NCI-H128 (cell line): ENCODE results near the gene NAB1.
A peak's percentile ranks its signal among the peaks of the same experiment; 100 is the strongest.

Experiments used
- DNase-seq: peaks from one replicate; lab custom pipeline; 2025; ENCODE audit not compliant: unreplicated experiment; lab: John Stamatoyannopoulos, UW

The NAB1 gene

GRCh38 chr2:190637281-190637734 is 11.6 kb upstream of the NAB1 start:
- DNase-seq, result no peak

GRCh38 chr2:190637903-190638618 is 10.8 kb upstream of the NAB1 start:
- no peak for DNase-seq

- no peak for DNase-seq
Measured at GRCh38 chr2:190640117-190640516, 8.8 kb upstream of the NAB1 start.

GRCh38 chr2:190641469-190641868 is 7.4 kb upstream of the NAB1 start:
- DNase-seq, result no peak

- no peak for DNase-seq
Measured at GRCh38 chr2:190646780-190647522, 1.9 kb upstream of the NAB1 start.

- DNase-seq, result peak; percentile 38
Measured at GRCh38 chr2:190648289-190649034, 421 bp upstream of the NAB1 start.

GRCh38 chr2:190649798-190650390 is 1.0 kb downstream of the NAB1 start:
- DNase-seq, result no peak

- DNase-seq, result no peak
Measured at GRCh38 chr2:190651413-190651812, 2.5 kb downstream of the NAB1 start.

GRCh38 chr2:190653231-190653630 is 4.3 kb downstream of the NAB1 start:
- DNase-seq, result no peak

- DNase-seq, result no peak
Measured at GRCh38 chr2:190653931-190654330, 5.0 kb downstream of the NAB1 start.

- DNase-seq, result no peak
Measured at GRCh38 chr2:190655113-190655512, 6.2 kb downstream of the NAB1 start.

- no peak for DNase-seq
Measured at GRCh38 chr2:190655570-190655969, 6.7 kb downstream of the NAB1 start.

GRCh38 chr2:190656301-190656700 is 7.4 kb downstream of the NAB1 start:
- DNase-seq, result no peak

GRCh38 chr2:190657474-190658255 is 8.8 kb downstream of the NAB1 start:
- DNase-seq, result no peak

- no peak for DNase-seq
Measured at GRCh38 chr2:190659553-190659952, 10.7 kb downstream of the NAB1 start.

- no peak for DNase-seq
Measured at GRCh38 chr2:190662754-190663153, 13.9 kb downstream of the NAB1 start.

GRCh38 chr2:190663348-190663747 is 14.5 kb downstream of the NAB1 start:
- DNase-seq, result no peak

- no peak for DNase-seq
Measured at GRCh38 chr2:190663839-190664238, 15.0 kb downstream of the NAB1 start.

GRCh38 chr2:190664240-190664639 is 15.4 kb downstream of the NAB1 start:
- no peak for DNase-seq

- no peak for DNase-seq
Measured at GRCh38 chr2:190666895-190667294, 18.0 kb downstream of the NAB1 start.

- DNase-seq, result no peak
Measured at GRCh38 chr2:190668892-190669291, 20.0 kb downstream of the NAB1 start.
